Stimulated activated effector memory CD8-positive, alpha-beta T cell treated with anti-CD3 and anti-CD28 coated beads, Interleukin-12 subunit alpha, Interleukin-12 subunit beta, amount 100 ng/mL, for 72 hours (primary cell): ENCODE data around the gene TIMM17A.
A peak's percentile ranks its signal among the peaks of the same experiment; 100 is the strongest.
"Not testable (repeated sequence)": the region's sequence is repeated elsewhere in the genome, so short reads cannot be mapped to it uniquely, and the experiment has no call there.

Source experiments
- ATAC-seq: fragments of 150-1000 bp; cut with Tn5 transposase; 2 replicates; pipeline ENCODE4 v1.10.0; 2021
- DNase-seq, 2 donors: peaks; one replicate each; pipeline ENCODE4 v3.0.0; 2021 to 2022; ENCODE audit warnings: low spot score in 2 of 2
- H3K27ac Mint-ChIP-seq: one replicate; pipeline ENCODE4 v1.8.0; 2022; ENCODE audit warnings: mild to moderate bottlenecking, mixed read lengths
- H3K36me3 Mint-ChIP-seq: one replicate; pipeline ENCODE4 v1.8.0; 2022; ENCODE audit warnings: mild to moderate bottlenecking, mixed read lengths
- H3K4me1 Mint-ChIP-seq: one replicate; pipeline ENCODE4 v1.8.0; 2022; ENCODE audit warnings: mixed read lengths
- H3K4me3 Mint-ChIP-seq: one replicate; pipeline ENCODE4 v1.8.0; 2022; ENCODE audit warnings: mild to moderate bottlenecking, mixed read lengths
- H3K9me3 Mint-ChIP-seq: one replicate; pipeline ENCODE4 v1.8.0; 2022; ENCODE audit warnings: mixed read lengths

TIMM17A gene

DNA sequence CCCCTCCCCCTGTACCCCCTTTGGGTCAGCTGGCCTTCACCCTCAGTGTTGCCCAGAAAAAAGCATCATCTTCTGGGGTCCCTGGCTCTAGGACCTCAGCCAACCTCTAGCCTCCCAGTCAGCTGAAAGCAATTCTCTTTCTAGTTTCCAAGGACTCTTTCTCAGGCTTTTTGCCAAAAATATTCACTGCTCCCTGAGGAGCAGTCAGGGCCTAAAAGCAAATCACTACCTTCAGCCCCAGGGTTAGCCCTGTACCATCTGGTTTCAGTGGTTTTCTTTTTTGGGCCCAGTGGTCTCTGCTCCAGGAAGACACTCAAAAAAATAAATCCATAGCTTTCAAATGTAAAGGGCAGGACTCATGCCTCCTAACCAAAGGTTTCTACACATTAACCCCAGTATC is 5.8 kb upstream of the TIMM17A start:
- DNase-seq, result no peak

DNA sequence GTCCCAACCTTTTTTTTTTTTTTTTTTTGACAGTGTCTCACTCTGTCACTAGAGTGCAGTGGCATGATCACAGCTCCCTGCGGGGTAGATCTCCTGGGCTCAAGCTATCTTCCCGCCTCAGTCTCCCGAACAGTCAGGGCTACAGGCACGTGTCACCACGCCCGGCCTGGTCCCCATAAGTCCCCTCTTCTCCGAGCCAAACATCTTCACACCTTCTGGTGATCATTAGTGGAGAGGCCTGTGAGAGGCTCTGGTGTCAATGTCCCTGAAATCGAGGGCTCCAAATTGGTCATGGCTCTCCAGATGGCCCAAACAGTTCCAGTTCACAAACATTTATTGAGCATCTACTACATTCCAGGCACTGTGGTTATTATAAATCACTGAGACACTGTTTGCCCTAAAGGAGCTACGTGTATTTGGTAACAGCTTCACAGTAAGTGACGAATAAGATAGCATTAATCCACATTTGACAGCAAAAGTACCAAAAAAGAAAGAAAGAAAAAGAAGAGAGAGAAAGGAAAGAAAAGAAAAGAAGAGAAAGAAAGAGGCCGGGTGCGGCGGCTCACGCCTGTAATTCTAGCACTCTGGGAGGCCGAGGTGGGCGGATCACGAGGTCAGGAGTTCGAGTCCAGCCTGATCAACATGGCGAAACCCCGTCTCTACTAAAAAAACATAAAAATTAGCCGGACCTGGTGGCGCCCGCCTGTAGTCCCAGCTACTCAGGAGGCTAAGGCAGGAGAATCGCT is 867 bp upstream of the TIMM17A start:
- no peak for DNase-seq
- ATAC-seq, result no peak

More for the DNA sequence above, 5.8 kb upstream of the TIMM17A start:
- ATAC-seq, result no peak
- Mint-ChIP-seq H3K9me3 (no peaks in the 10 kb centered on the region), H3K27ac (no peak overlapping the region), H3K4me1 (peaks cover 18% of the 10 kb centered on the region), H3K36me3 (peaks cover 3% of the 10 kb centered on the region), H3K4me3 (no peak overlapping the region)

DNA sequence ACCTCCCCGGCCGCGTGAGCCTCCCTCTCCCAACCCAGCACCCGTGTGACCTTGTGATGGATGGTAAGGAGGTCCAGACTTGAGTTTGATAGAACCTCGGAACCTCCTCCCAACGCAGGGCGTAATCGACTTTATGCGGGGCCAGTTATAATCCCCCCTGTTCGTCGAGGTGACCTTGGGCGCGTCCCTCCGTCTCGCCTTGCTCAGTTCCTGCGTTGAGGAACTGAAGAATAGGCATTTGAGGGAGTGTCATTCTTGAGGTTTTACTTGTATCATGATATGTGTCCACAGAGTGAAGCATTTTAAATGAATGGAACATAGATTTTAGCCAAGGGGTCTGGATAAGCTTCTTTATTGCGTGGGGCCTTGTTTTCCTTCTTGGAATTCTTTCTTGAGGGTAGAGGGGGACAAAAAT is 433 bp downstream of the TIMM17A start:
- peak overlapping the region; percentile 92 for H3K4me3 Mint-ChIP-seq
- no peak for DNase-seq
- no peaks in the 10 kb centered on the region for H3K9me3 Mint-ChIP-seq
- H3K4me1 Mint-ChIP-seq, result peaks cover 20% of the 10 kb centered on the region
- peak overlapping the region; percentile 99 for H3K27ac Mint-ChIP-seq
- H3K36me3 Mint-ChIP-seq, result peaks cover 65% of the 10 kb centered on the region
- peak; percentile 67 for ATAC-seq

More for the DNA sequence above, 867 bp upstream of the TIMM17A start:
- Mint-ChIP-seq H3K4me3 (peak overlapping the region; percentile 92), H3K27ac (peak overlapping the region; percentile 99), H3K4me1 (peaks cover 20% of the 10 kb centered on the region), H3K36me3 (peaks cover 52% of the 10 kb centered on the region), H3K9me3 (no peaks in the 10 kb centered on the region)

- Mint-ChIP-seq H3K4me3 (no peak overlapping the region), H3K9me3 (no peaks in the 10 kb centered on the region)
These were observed 3.0 kb downstream of the TIMM17A start for GRCh38 chr1:201958348-201958747.

DNA sequence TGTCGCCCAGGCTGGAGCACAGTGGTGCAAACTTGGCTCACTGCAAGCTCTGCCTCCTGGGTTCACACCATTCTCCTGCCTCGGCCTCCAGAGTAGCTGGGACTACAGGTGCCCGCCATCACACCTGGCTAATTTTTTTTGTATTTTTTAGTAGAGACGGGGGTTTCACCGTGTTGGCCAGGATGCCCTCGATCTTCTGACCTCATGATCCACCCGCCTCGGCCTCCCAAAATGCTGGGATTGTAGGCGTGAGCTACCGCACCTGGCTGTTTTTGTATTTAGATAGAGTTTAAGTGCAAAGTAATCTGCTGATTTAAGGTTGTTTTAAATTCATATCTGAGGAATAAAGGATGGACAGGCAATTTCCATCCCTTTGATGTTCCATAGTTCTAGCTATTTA is 7.1 kb downstream of the TIMM17A start:
- H3K4me3 Mint-ChIP-seq, DNase-seq, H3K27ac Mint-ChIP-seq, ATAC-seq, H3K9me3 Mint-ChIP-seq, H3K4me1 Mint-ChIP-seq: not testable (repeated sequence)
- peaks cover 100% of the 10 kb centered on the region for H3K36me3 Mint-ChIP-seq

More at GRCh38 chr1:201958348-201958747, 3.0 kb downstream of the TIMM17A start:
- Mint-ChIP-seq H3K4me1 (peaks cover 26% of the 10 kb centered on the region), H3K36me3 (peaks cover 91% of the 10 kb centered on the region), H3K27ac (peak overlapping the region; percentile 37)
- DNase-seq, result no peak
- ATAC-seq, result no peak

DNA sequence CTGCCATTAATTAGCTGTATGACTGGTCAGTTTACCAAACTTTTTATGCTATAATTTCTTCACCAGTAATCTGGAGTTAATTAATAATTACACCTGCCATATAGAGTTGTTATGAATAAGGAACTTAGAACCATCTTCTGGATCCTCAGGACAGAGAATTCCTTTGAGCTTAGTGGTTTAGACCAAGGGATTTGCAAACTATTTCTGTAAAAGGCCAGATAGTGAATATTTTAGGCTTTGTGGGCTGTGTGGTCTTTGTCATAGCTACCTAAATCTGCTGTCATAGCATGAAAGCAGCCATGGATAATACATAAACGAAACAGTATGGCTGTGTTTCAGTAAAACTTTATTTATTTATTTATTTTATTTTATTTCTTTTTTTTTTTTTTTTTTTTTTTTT is 9.0 kb downstream of the TIMM17A start:
- DNase-seq, result no peak
- Mint-ChIP-seq H3K36me3 (peaks cover 100% of the 10 kb centered on the region), H3K9me3 (no peaks in the 10 kb centered on the region), H3K4me1 (peaks cover 6% of the 10 kb centered on the region), H3K27ac (no peak overlapping the region), H3K4me3 (no peak overlapping the region)
- no peak for ATAC-seq

GRCh38 chr1:201966171-201966570 is 10.9 kb downstream of the TIMM17A start:
- no peaks in the 10 kb centered on the region for H3K9me3 Mint-ChIP-seq
- H3K36me3 Mint-ChIP-seq, result peaks cover 100% of the 10 kb centered on the region
- DNase-seq (no peak), ATAC-seq (no peak)
- no peak overlapping the region for H3K4me3 Mint-ChIP-seq
- no peak overlapping the region for H3K27ac Mint-ChIP-seq
- peaks cover 6% of the 10 kb centered on the region for H3K4me1 Mint-ChIP-seq

- ATAC-seq (no peak), DNase-seq (no peak)
- Mint-ChIP-seq H3K27ac (no peak overlapping the region), H3K4me3 (no peak overlapping the region), H3K36me3 (peaks cover 81% of the 10 kb centered on the region), H3K9me3 (no peaks in the 10 kb centered on the region), H3K4me1 (no peaks in the 10 kb centered on the region)
These were observed 13.1 kb downstream of the TIMM17A start for GRCh38 chr1:201968202-201968925.

- H3K27ac Mint-ChIP-seq, result no peak overlapping the region
- no peaks in the 10 kb centered on the region for H3K9me3 Mint-ChIP-seq
- no peak overlapping the region for H3K4me3 Mint-ChIP-seq
- ATAC-seq (no peak), DNase-seq (no peak)
- no peaks in the 10 kb centered on the region for H3K4me1 Mint-ChIP-seq
- peaks cover 60% of the 10 kb centered on the region for H3K36me3 Mint-ChIP-seq
These were observed 15.2 kb downstream of the TIMM17A start for GRCh38 chr1:201970334-201971159.

- H3K4me1 Mint-ChIP-seq, result peaks cover 17% of the 10 kb centered on the region
- H3K9me3 Mint-ChIP-seq, result no peaks in the 10 kb centered on the region
- peak overlapping the region; percentile 92 for H3K4me3 Mint-ChIP-seq
- peak overlapping the region; percentile 83 for H3K27ac Mint-ChIP-seq
- no peak for DNase-seq
- H3K36me3 Mint-ChIP-seq, result peaks cover 5% of the 10 kb centered on the region
- peak; percentile 50 for ATAC-seq
These were observed 26.8 kb downstream of the TIMM17A start for GRCh38 chr1:201982082-201982622.

DNA sequence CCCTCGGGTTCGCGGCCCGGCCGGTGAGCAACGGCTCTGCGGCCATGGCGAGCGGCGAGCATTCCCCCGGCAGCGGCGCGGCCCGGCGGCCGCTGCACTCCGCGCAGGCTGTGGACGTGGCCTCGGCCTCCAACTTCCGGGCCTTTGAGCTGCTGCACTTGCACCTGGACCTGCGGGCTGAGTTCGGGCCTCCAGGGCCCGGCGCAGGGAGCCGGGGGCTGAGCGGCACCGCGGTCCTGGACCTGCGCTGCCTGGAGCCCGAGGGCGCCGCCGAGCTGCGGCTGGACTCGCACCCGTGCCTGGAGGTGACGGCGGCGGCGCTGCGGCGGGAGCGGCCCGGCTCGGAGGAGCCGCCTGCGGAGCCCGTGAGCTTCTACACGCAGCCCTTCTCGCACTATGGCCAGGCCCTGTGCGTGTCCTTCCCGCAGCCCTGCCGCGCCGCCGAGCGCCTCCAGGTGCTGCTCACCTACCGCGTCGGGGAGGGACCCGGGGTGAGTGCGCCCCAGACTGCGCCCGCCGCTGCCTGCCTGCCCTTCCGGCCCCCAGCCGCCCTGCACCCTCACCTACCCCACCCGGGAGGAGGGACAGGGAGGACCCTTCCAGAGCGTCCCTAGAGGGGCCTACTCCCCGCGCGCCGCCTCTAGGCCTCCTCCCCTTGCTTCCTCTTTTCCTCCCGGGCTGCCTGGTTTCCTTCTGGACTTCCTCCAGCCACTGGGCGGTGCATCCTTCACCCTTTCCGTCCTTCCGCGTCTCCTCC is 27.5 kb downstream of the TIMM17A start, which contains the start of gene RNPEP:
RNPEP (plus strand) TSS at position 26 of the 757 bp plus-strand sequence; CDS start at position 45, 19 bp downstream.
- Mint-ChIP-seq H3K4me3 (peak within 1 kb of the TSS; percentile 92), H3K27ac (peak within 1 kb of the TSS; percentile 94), H3K4me1 (peaks cover 17% of the 10 kb centered on the region), H3K36me3 (peaks cover 6% of the 10 kb centered on the region), H3K9me3 (no peaks in the 10 kb centered on the region)
- DNase-seq, result peak; percentile 52 to 78
- peak; percentile 87 for ATAC-seq

DNA sequence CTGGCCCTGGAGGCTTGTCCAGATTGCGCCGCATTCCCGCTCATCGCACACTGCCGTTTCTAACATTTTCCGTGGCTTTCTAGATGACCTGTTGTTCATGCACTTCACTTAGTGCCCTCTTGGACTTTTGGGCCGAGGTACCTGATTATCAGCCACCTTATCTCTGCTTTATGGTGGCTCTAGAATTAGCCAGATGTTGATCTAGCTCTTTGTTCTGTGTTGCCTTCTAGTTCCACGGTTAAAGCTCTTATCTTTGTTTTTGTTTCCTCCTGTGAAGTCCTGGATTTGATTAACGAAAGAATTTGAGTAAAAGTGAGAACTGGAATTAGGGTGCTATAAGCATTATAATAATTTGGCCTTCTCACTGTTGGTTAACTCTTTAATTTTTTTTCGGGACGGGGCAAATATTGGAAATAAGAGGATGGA is 28.1 kb downstream of the TIMM17A start:
- ATAC-seq (peak; percentile 20), DNase-seq (no peak)
- Mint-ChIP-seq H3K4me3 (peak overlapping the region; percentile 92), H3K36me3 (peaks cover 12% of the 10 kb centered on the region), H3K9me3 (no peaks in the 10 kb centered on the region), H3K4me1 (peaks cover 17% of the 10 kb centered on the region), H3K27ac (peak overlapping the region; percentile 94)

GRCh38 chr1:201984446-201984845 is 29.1 kb downstream of the TIMM17A start:
- no peak for ATAC-seq
- Mint-ChIP-seq H3K4me3 (no peak overlapping the region), H3K36me3 (peaks cover 22% of the 10 kb centered on the region), H3K4me1 (peaks cover 17% of the 10 kb centered on the region), H3K9me3 (no peaks in the 10 kb centered on the region), H3K27ac (no peak overlapping the region)
- no peak for DNase-seq

GRCh38 chr1:201985355-201985754 is 30.1 kb downstream of the TIMM17A start:
- Mint-ChIP-seq H3K27ac (no peak overlapping the region), H3K4me3 (no peak overlapping the region)
- no peak for ATAC-seq

More at GRCh38 chr1:201985355-201985754, 30.1 kb downstream of the TIMM17A start:
- peaks cover 31% of the 10 kb centered on the region for H3K36me3 Mint-ChIP-seq
- H3K4me1 Mint-ChIP-seq, result peaks cover 17% of the 10 kb centered on the region
- no peak for DNase-seq
- H3K9me3 Mint-ChIP-seq, result no peaks in the 10 kb centered on the region
